ENCODE measurements around the gene ACTL6B.

Gene ACTL6B

DNA sequence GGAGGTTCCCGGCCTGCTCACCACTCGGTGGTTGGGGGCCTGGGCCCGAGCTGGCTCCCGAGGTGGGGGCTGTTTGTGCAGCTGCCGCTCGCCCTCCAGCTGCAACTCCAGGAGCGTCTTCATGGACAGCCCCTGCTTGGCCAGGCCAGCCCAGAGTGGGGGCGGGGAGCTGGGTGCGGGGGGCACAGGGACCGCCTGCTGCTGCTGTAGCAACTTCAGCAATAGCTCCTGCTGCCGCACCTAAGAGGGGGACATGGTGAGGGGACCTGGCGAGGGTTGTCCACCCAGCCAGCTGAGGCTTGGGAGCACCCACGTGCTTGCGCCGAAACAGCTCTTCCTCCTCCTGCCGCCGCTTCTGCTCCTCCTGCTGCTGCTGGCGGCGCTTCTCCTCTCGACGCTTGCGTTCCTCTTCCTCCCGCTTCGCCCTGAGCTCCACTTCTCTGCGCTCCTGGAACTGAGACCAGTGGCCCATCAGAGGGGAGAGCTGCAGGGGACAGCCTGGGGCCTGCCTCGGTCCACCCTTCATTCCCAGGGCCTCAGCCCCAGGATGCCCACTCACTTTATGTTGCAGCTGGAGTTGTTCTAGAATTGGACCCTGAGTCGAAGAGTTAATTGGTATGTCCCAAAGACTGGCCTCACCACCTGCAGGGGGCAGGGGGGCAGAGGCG, 26.9 kb upstream of the ACTL6B start:
- no peaks in the 10 kb centered on the region for H3K27me3 ChIP-seq (ENCODE audit: insufficient read depth, low read length)
- H3K9ac ChIP-seq (ENCODE audit: low read depth, low read length): no peak overlapping the region
- peaks cover 93% of the 10 kb centered on the region for H3K36me3 ChIP-seq (ENCODE audit: insufficient read depth, low read length)
- no peak overlapping the region for H3K4me3 ChIP-seq (ENCODE audit: low read length)
- H3K4me1 ChIP-seq (ENCODE audit: insufficient read depth, low read length): no peaks in the 10 kb centered on the region
- H3K27ac ChIP-seq (ENCODE audit: low read depth, low read length): no peak overlapping the region; the same call in 1 of the 2 replicates
- WGBS: 89% methylated on average over 28 of the region's 28 CpGs
- H3K9me3 ChIP-seq (ENCODE audit: insufficient read depth, low read depth, low read length): no peaks in the 10 kb centered on the region

- H3K9ac ChIP-seq (ENCODE audit: low read depth, low read length): no peak overlapping the region
Measured at GRCh38 chr7:100682228-100682741, 26.0 kb upstream of the ACTL6B start.

GRCh38 chr7:100681491-100682227, 25.4 kb upstream of the ACTL6B start:
- H3K27me3 ChIP-seq (ENCODE audit: insufficient read depth, low read length): no peaks in the 10 kb centered on the region
- H3K4me3 ChIP-seq (ENCODE audit: low read length): no peak overlapping the region
- peaks cover 94% of the 10 kb centered on the region for H3K36me3 ChIP-seq (ENCODE audit: insufficient read depth, low read length)
- no peak overlapping the region for H3K9ac ChIP-seq (ENCODE audit: low read depth, low read length)
- 88% methylated on average over 28 of the region's 29 CpGs for WGBS
- no peaks in the 10 kb centered on the region for H3K9me3 ChIP-seq (ENCODE audit: insufficient read depth, low read depth, low read length)
- no peak overlapping the region for H3K27ac ChIP-seq (ENCODE audit: low read depth, low read length)
- no peaks in the 10 kb centered on the region for H3K4me1 ChIP-seq (ENCODE audit: insufficient read depth, low read length)

More at GRCh38 chr7:100682228-100682741, 26.0 kb upstream of the ACTL6B start:
- Histone ChIP-seq H3K4me3 (ENCODE audit: low read length) (no peak overlapping the region), H3K4me1 (ENCODE audit: insufficient read depth, low read length) (no peaks in the 10 kb centered on the region), H3K36me3 (ENCODE audit: insufficient read depth, low read length) (peaks cover 94% of the 10 kb centered on the region), H3K9me3 (ENCODE audit: insufficient read depth, low read depth, low read length) (no peaks in the 10 kb centered on the region), H3K27ac (ENCODE audit: low read depth, low read length) (no peak overlapping the region), H3K27me3 (ENCODE audit: insufficient read depth, low read length) (no peaks in the 10 kb centered on the region)
- WGBS: 82% methylated on average over 24 of the region's 25 CpGs

DNA sequence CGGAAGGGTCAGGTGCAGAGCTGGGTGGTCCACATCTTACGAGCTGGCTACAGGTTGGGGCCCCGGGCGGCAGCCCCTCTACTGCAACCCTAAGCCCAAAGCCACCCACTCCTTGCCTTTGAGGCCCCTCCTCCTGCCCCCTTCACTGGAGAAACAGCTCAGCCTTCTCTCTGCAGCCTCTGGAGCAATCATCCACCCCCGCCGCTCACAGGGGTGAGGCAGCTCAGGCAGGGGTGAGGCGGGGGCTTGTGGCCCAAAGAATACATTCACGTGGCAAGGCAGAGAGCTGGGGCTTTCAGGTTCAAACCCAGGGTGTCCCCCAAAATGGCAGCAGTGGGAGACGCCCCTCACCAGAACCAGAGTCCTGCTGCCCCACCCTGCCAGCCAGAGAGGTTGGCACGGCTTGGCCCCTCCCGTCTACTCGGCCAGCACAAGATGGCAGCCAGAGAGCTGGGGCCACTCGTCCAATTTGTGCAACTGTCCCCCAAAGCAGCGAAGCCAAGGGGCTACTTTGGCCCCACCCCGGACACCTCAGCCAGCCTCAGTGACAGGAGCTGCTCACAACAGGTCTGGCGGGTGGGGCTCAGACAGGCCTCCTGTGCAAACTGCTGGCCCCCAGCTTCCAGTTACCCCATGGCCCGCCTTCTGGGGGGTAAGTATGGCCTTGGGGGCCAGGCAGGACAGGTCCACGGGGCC, 24.5 kb upstream of the ACTL6B start:
- Histone ChIP-seq H3K4me3 (ENCODE audit: low read length) (no peak overlapping the region), H3K9me3 (ENCODE audit: insufficient read depth, low read depth, low read length) (no peaks in the 10 kb centered on the region), H3K27me3 (ENCODE audit: insufficient read depth, low read length) (no peaks in the 10 kb centered on the region), H3K4me1 (ENCODE audit: insufficient read depth, low read length) (no peaks in the 10 kb centered on the region; the same call in 1 of the 2 replicates), H3K27ac (ENCODE audit: low read depth, low read length) (peak overlapping the region; percentile 18; the same call in 1 of the 2 replicates), H3K9ac (ENCODE audit: low read depth, low read length) (no peak overlapping the region), H3K36me3 (ENCODE audit: insufficient read depth, low read length) (peaks cover 87% of the 10 kb centered on the region)
- 90% methylated on average over 18 of the region's 18 CpGs for WGBS

GRCh38 chr7:100679927-100680575, 23.8 kb upstream of the ACTL6B start:
- Histone ChIP-seq H3K36me3 (ENCODE audit: insufficient read depth, low read length) (peaks cover 80% of the 10 kb centered on the region), H3K27ac (ENCODE audit: low read depth, low read length) (peak overlapping the region; percentile 18; the same call in 1 of the 2 replicates)
- 93% methylated on average over 12 of the region's 13 CpGs for WGBS

GRCh38 chr7:100679129-100679926, 23.1 kb upstream of the ACTL6B start:
- Histone ChIP-seq H3K27ac (ENCODE audit: low read depth, low read length) (peak overlapping the region; percentile 60; the same call in 1 of the 2 replicates), H3K9me3 (ENCODE audit: insufficient read depth, low read depth, low read length) (no peaks in the 10 kb centered on the region), H3K9ac (ENCODE audit: low read depth, low read length) (no peak overlapping the region), H3K27me3 (ENCODE audit: insufficient read depth, low read length) (no peaks in the 10 kb centered on the region), H3K4me1 (ENCODE audit: insufficient read depth, low read length) (no peaks in the 10 kb centered on the region; the same call in 1 of the 2 replicates), H3K4me3 (ENCODE audit: low read length) (no peak overlapping the region), H3K36me3 (ENCODE audit: insufficient read depth, low read length) (peaks cover 73% of the 10 kb centered on the region)
- 88% methylated on average over 12 of the region's 13 CpGs for WGBS

More at GRCh38 chr7:100679927-100680575, 23.8 kb upstream of the ACTL6B start:
- Histone ChIP-seq H3K27me3 (ENCODE audit: insufficient read depth, low read length) (no peaks in the 10 kb centered on the region), H3K9me3 (ENCODE audit: insufficient read depth, low read depth, low read length) (no peaks in the 10 kb centered on the region), H3K9ac (ENCODE audit: low read depth, low read length) (no peak overlapping the region), H3K4me1 (ENCODE audit: insufficient read depth, low read length) (no peaks in the 10 kb centered on the region; the same call in 1 of the 2 replicates), H3K4me3 (ENCODE audit: low read length) (no peak overlapping the region)

- no peaks in the 10 kb centered on the region for H3K27me3 ChIP-seq (ENCODE audit: insufficient read depth, low read length)
- H3K4me3 ChIP-seq (ENCODE audit: low read length): no peak overlapping the region
- 91% methylated on average over 35 of the region's 35 CpGs for WGBS
- H3K9ac ChIP-seq (ENCODE audit: low read depth, low read length): no peak overlapping the region
- no peak overlapping the region; the same call in 1 of the 2 replicates for H3K27ac ChIP-seq (ENCODE audit: low read depth, low read length)
- H3K4me1 ChIP-seq (ENCODE audit: insufficient read depth, low read length): no peaks in the 10 kb centered on the region; the same call in 1 of the 2 replicates
- no peaks in the 10 kb centered on the region for H3K9me3 ChIP-seq (ENCODE audit: insufficient read depth, low read depth, low read length)
- peaks cover 64% of the 10 kb centered on the region for H3K36me3 ChIP-seq (ENCODE audit: insufficient read depth, low read length)
Measured at GRCh38 chr7:100678291-100678984, 22.2 kb upstream of the ACTL6B start.

DNA sequence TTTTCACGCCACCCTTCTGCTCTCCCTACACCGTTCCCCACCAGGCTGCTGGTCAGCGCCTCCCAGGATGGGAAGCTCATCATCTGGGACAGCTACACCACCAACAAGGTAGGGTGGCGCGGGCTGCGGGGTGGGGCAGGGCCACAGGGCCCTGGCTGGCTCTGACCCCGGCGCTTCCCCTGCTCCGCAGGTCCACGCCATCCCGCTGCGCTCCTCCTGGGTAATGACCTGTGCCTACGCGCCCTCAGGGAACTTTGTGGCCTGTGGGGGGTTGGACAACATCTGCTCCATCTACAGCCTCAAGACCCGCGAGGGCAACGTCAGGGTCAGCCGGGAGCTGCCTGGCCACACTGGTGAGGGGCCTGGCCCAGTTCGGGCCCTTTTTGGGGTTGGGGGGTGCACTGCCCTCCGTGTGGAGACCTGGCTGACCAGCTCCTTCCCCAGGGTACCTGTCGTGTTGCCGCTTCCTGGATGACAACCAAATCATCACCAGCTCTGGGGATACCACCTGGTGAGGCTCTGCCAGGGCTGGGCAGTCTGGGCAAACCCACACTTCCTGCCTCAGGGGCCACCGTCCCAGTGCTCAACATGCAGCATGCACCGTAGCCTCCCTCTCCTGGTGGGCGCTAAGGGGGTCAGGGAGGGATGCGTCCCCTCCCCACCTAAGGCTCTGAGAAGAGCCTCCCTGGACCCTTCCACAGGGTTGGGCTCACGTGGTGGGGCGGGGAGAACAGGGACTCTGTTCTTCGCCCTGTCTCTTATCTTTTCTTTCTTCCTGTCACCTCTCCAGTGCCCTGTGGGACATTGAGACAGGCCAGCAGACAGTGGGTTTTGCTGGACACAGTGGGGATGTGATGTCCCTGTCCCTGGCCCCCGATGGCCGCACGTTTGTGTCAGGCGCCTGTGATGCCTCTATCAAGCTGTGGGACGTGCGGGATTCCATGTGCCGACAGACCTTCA, 21.3 kb upstream of the ACTL6B start:
- H3K36me3 ChIP-seq (ENCODE audit: insufficient read depth, low read length): peaks cover 55% of the 10 kb centered on the region
- H3K27ac ChIP-seq (ENCODE audit: low read depth, low read length): no peak overlapping the region; the same call in 1 of the 2 replicates
- no peak overlapping the region for H3K4me3 ChIP-seq (ENCODE audit: low read length)
- WGBS: 93% methylated on average over 36 of the region's 36 CpGs
- no peak overlapping the region for H3K9ac ChIP-seq (ENCODE audit: low read depth, low read length)
- no peaks in the 10 kb centered on the region; the same call in 1 of the 2 replicates for H3K27me3 ChIP-seq (ENCODE audit: insufficient read depth, low read length)
- no peaks in the 10 kb centered on the region for H3K9me3 ChIP-seq (ENCODE audit: insufficient read depth, low read depth, low read length)
- no peaks in the 10 kb centered on the region; the same call in 1 of the 2 replicates for H3K4me1 ChIP-seq (ENCODE audit: insufficient read depth, low read length)
